Heart right ventricle (tissue), 16 donors: Measurements from ENCODE around the gene PTRH2. TPM values are rescaled to one million over a fixed set of nuclear protein-coding genes. Genes with fewer than 3 reads are reported as not detected.

Source experiments
- ATAC-seq, 8 donors: fragments of 200-7000 bp; cut with Tn5 transposase; one replicate each; pipeline ENCODE4 v1.9.1; 2020; ENCODE audit warnings: mild to moderate bottlenecking in 8 of 8, moderate library complexity in 8 of 8, moderate number of reproducible peaks in 1 of 8
- DNase-seq, 2 donors: peaks; one replicate each; pipeline ENCODE4 v3.0.0-alpha.2; 2020
- H3K27ac ChIP-seq, 10 donors: fragments of 200-600 bp; sonication (generic) in 2 of 10; one replicate each; pipeline versions ENCODE4 v1.5.0 to v1.8.0; 2020 to 2022; ENCODE audit warnings: mild to moderate bottlenecking in 3 of 10
- H3K27me3 ChIP-seq, 7 donors: fragments of 200-600 bp; one replicate each; pipeline ENCODE4 v1.8.0; 2021 to 2022; ENCODE audit warnings: mild to moderate bottlenecking in 2 of 7
- H3K36me3 ChIP-seq, 9 donors: fragments of 200-600 bp; sonication (generic) in 1 of 9; one replicate each; pipeline versions ENCODE4 v1.5.0 to v1.8.0; 2020 to 2022; ENCODE audit warnings: mild to moderate bottlenecking in 2 of 9
- H3K4me1 ChIP-seq, 9 donors: fragments of 200-600 bp; sonication (generic) in 1 of 9; one replicate each; pipeline versions ENCODE4 v1.5.0 to v1.8.0; 2020 to 2022; ENCODE audit warnings: mild to moderate bottlenecking in 4 of 9
- H3K4me3 ChIP-seq, 10 donors: fragments of 200-600 bp; sonication (generic) in 2 of 10; one replicate each; pipeline versions ENCODE4 v1.5.0 to v1.8.0; 2020 to 2022; ENCODE audit warnings: mild to moderate bottlenecking in 7 of 10, moderate library complexity in 2 of 10
- H3K9me3 ChIP-seq, 11 donors: fragments of 200-600 bp in 10 of 11; sonication (generic) in 2 of 11; one replicate each; pipeline versions ENCODE4 v1.5.0 to v1.8.0; 2013 to 2022; ENCODE audit warnings: mild to moderate bottlenecking in 2 of 11, control low read depth in 1 of 11, moderate library complexity in 1 of 11
- WGBS, 2 donors: extraction: QIAGEN DNeasy Blood & Tissue Kit; methylation state at CpG; one replicate each; pipeline ENCODE4 v1.1.7; 2013; ENCODE audit warnings: inconsistent platforms in 1 of 2; 5-methylcytosine and 5-hydroxymethylcytosine counted together
- intact Hi-C, 10 donors: fragments of 100-400 bp; cut with DNase I; formaldehyde crosslinking; loops; one replicate each; pipeline versions ENCODE4 v1.11.1 to v1.14.2; 2022
- polyA plus RNA-seq, 2 donors: library from polyadenylated mRNA; stranded (reverse); fragments of 200-250 nt; gene quantifications; one replicate each; pipeline ENCODE4 v1.2.3, GENCODE V29; 2013
- total RNA-seq, 10 donors: library from RNA; stranded (reverse); fragmentation: NEBNext Ultra II Directional in 3 of 10; extraction: Animal tissue kit (Norgen Biotek cat#: 25700) in 3 of 10; gene quantifications; one replicate each; pipeline versions ENCODE4 v1.2.1 to v1.2.4, GENCODE V29; 2021 to 2023
- TF ChIP-seq, protein P1 (sequence below), 9 donors: fragments of 200-600 bp; sonication (generic) in 2 of 9; IDR thresholded peaks; one replicate each; pipeline versions ENCODE4 v1.5.0 to v1.8.0; 2021 to 2022; ENCODE audit warnings: antibody characterized with exemption in 9 of 9, mild to moderate bottlenecking in 5 of 9, moderate library complexity in 1 of 9
- donor health status: Arrhythmogenic right ventricular cardiomyopathy.
- donor health status: ischemic (EF 13 %, LVEDD 7.1; RV severe dilation, severe dysfunction).
- donor health status: healthy with polysubstance abuse.
- donor health status: DM: no; HTN: yes; CAD: no.
- donor health status: DM: no; HTN: no; CAD: no.
- donor health status: ischemic (EF 25% LVEDD 6.9; RV normal size, moderate dysfunction).
- donor health status: ischemic (EF 25% LVEDD 5.7; RV mildly dilated, moderate dysfunction).
- donor health status: healthy.
- donor health status: DM: yes; HTN: yes; CAD: no.
- donor health status: Ischemic cardiomyopathy.
- donor health status: ischemic (EF 35%, LVEDD 5.7; RV mildly dilated, moderate dysfunction).
- donor health status: nonischemic (EF 11% LVEDD 7.7; RV severe dilation, severe dysfunction).
- donor health status: DM: yes; HTN: yes; CAD: no.
- donor health status: PGD.
- donor health status: ischemic (EF 29% LVEDD 5.4; RV normal size, mild dysfunction).
- donor health status: nonischemic (EF 23%, LVEDD 6.1; RV moderate dilation, normal function).

Gene PTRH2
- total and polyA plus RNA-seq, 12 donors: 7.5 to 23.6 (median 9.4) TPM

DNA sequence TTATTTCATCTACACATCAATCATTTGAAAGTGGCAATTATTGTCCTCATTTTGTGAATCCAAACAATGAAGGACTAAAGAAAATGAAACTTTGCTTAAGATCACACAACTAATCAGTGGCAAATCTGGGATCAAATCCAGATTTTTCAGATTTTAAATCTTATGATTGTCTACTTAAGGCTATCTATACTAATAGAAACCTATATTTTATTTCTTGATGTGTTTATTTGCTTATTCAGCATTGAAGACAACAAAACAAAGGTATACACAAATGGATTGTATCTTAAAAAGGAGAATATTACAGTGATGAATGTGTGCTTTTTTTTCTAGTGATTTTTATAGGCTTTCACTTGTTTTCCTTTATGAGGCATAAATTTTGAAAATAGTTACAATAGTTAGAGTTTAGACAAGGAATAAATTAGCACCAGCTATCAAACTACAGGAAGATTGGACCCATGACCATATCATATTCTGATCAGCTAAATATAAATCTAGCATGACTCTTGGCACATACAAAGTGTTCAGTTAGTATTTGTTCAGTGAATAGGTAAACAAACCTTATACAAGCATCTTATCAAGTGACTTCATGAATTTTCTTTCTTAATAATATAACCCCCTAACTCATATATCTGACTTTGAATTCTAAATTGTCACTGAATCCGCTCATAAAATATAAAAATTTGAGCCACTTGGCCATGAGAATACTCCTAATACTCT is 20.7 kb upstream of the PTRH2 start:
- Histone ChIP-seq H3K36me3 (peaks cover 0 to 19% (median 0%) of the 10 kb centered on the region in 9 donors), H3K4me1 (peaks cover 0 to 74% (median 0%) of the 10 kb centered on the region in 9 donors), H3K27me3 (no peaks in the 10 kb centered on the region), H3K4me3 (no peak overlapping the region), H3K9me3 (no peaks in the 10 kb centered on the region), H3K27ac (peak overlapping the region in 1 of 10 donors; percentile 16)
- intact Hi-C loops: no loop called here
- TF ChIP-seq, protein P1, sequence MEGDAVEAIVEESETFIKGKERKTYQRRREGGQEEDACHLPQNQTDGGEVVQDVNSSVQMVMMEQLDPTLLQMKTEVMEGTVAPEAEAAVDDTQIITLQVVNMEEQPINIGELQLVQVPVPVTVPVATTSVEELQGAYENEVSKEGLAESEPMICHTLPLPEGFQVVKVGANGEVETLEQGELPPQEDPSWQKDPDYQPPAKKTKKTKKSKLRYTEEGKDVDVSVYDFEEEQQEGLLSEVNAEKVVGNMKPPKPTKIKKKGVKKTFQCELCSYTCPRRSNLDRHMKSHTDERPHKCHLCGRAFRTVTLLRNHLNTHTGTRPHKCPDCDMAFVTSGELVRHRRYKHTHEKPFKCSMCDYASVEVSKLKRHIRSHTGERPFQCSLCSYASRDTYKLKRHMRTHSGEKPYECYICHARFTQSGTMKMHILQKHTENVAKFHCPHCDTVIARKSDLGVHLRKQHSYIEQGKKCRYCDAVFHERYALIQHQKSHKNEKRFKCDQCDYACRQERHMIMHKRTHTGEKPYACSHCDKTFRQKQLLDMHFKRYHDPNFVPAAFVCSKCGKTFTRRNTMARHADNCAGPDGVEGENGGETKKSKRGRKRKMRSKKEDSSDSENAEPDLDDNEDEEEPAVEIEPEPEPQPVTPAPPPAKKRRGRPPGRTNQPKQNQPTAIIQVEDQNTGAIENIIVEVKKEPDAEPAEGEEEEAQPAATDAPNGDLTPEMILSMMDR (IDR thresholded peaks at IDR 0.05): no peak
- WGBS, 2 donors: 98 to 99% methylated on average over 1 of the region's 1 CpG
- no peak for DNase-seq
- ATAC-seq: no peak

DNA sequence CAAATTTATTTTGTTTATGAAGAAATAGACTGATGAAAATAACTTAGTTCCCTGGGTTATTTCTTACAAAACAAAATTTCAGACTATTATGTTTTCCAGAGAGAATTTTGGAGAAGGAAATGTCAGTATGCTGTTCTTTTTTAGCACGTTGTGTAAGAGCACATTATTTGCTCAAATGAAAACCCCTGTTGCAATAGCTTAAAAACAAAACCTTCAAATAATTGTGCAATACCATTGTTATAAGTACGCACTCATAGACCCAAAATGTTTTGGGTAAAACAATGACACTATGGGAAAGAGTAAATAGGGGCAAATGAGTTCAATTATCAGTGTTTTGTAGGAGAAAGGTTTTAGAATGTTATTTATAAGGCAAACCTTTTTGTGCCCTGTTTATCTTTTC is 18.5 kb upstream of the PTRH2 start:
- intact Hi-C loops: no loop called here
- Histone ChIP-seq H3K9me3 (no peaks in the 10 kb centered on the region), H3K4me3 (no peak overlapping the region), H3K36me3 (peaks cover 0 to 8% (median 0%) of the 10 kb centered on the region in 9 donors), H3K27ac (peak overlapping the region in 4 of 10 donors; percentile 0 to 67 (median 20)), H3K27me3 (no peaks in the 10 kb centered on the region), H3K4me1 (peaks cover 0 to 82% (median 0%) of the 10 kb centered on the region in 9 donors)
- ATAC-seq: peak in 3 of 8 donors; percentile 52 to 61 (median 55)
- TF ChIP-seq, protein P1 (IDR thresholded peaks at IDR 0.05): no peak
- no peak for DNase-seq
- 54 to 59% methylated on average over 2 of the region's 2 CpGs for WGBS, 2 donors

DNA sequence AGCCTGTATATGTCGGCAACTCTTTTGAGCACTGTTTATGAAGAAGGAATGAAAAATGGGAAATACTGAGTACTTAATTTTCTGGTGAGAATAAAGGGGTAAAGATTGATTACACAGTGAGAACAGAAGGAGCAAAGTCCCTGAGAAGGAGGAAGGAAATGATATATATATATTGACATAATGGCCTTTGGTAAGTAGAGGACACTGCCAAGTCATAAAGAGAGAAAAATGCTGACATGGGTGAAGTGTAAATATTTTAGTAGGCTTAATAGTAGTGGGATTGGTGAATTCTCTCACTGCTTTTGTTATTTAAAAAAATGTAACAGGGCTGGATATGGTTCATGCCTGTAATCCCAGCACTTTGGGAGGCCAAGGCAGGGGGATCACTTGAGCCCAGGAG is 16.4 kb upstream of the PTRH2 start:
- no peaks in the 10 kb centered on the region for H3K27me3 ChIP-seq
- intact Hi-C loops: no loop called here
- peaks cover 0 to 66% (median 0%) of the 10 kb centered on the region in 9 donors for H3K4me1 ChIP-seq
- H3K36me3 ChIP-seq: no peaks in the 10 kb centered on the region
- H3K9me3 ChIP-seq: no peaks in the 10 kb centered on the region
- H3K27ac ChIP-seq: peak overlapping the region in 1 of 10 donors; percentile 67
- ATAC-seq (peak in 1 of 8 donors; percentile 25), DNase-seq (no peak)
- WGBS, 2 donors: 88 to 94% methylated on average over 1 of the region's 1 CpG
- TF ChIP-seq, protein P1 (IDR thresholded peaks at IDR 0.05): no peak
- no peak overlapping the region for H3K4me3 ChIP-seq

DNA sequence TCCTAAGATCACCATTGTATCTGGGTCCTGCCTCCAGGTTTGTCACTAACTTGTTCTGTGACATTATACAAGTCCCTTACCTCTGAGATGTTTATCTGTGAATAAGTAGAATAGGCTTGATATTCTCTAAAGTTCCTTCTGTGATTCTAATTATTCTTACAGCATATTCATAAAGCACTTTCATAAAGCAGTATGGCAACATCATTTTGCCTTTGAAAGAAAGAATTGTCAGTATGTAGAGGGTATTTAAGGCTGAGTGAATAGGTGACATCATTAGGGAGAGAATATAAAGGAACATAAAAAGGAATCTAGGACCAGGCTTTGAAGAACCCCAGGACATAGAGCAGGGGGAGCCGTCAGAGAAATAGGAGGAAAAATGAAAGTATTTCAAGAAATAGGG is 15.8 kb upstream of the PTRH2 start:
- no peak for ATAC-seq
- intact Hi-C loops: no loop called here

More for the DNA sequence above, 15.8 kb upstream of the PTRH2 start:
- DNase-seq: no peak
- peaks cover 0 to 62% (median 0%) of the 10 kb centered on the region in 9 donors for H3K4me1 ChIP-seq
- no peaks in the 10 kb centered on the region for H3K9me3 ChIP-seq
- 88 to 89% methylated on average over 1 of the region's 1 CpG for WGBS, 2 donors
- H3K36me3 ChIP-seq: no peaks in the 10 kb centered on the region
- TF ChIP-seq, protein P1 (IDR thresholded peaks at IDR 0.05): no peak
- no peak overlapping the region for H3K4me3 ChIP-seq
- H3K27me3 ChIP-seq: no peaks in the 10 kb centered on the region
- H3K27ac ChIP-seq: peak overlapping the region in 1 of 10 donors; percentile 67
